ENCODE results near the gene SLC66A1.
A peak's percentile ranks its signal among the peaks of the same experiment; 100 is the strongest.

Gene SLC66A1

DNA sequence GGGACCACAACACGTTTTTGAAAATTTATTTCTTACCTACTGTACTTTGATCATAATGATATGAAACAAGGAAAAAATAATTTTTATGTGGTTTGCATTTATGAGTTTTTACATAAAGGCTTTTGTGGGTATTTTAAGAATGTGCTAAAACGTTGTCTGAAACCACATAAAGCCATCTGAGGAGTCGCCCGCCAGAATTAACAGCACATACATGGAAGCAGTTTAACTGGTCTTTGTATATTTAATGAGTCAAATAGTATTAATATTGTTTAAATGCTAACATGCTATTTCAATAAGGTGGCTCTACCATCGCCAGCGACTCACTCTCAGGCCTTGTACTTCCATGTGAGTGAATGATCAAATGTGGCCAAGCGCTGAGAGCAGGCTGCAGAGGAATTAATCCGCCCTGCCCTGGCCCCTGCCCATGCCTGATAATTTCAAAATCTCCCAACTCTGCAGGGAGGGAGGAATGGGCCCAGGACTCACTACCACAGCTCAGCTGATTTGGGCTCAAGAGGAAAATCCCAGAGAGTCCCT is 49.6 kb downstream of the SLC66A1 start:
- H2AFZ ChIP-seq (ENCODE audit: low read depth, low read length): no peak overlapping the region
- H3K27me3 ChIP-seq (ENCODE audit: control insufficient read depth in 1 of 2, insufficient read depth in 1 of 2, low read length in 2 of 2): no peaks in the 10 kb centered on the region
- no peak overlapping the region for H3K4me2 ChIP-seq (ENCODE audit: low read length, poor library complexity, severe bottlenecking)
- DNase-seq: no peak
- H4K8ac ChIP-seq (ENCODE audit: low read length): no peak overlapping the region
- H3K79me1 ChIP-seq (replicated peaks; ENCODE audit: low read length, poor library complexity, severe bottlenecking): peaks cover 54% of the 10 kb centered on the region
- H3K27ac ChIP-seq (ENCODE audit: low read length, poor library complexity, severe bottlenecking): peak overlapping the region; percentile 12
- H2BK5ac ChIP-seq (ENCODE audit: low read depth, low read length, poor library complexity, severe bottlenecking): no peak overlapping the region
- no peak overlapping the region for H3K4ac ChIP-seq (ENCODE audit: low read depth in 1 of 2, low read length in 2 of 2)
- H4K91ac ChIP-seq (ENCODE audit: low read length): no peak overlapping the region
- peaks cover 43 to 47% of the 10 kb centered on the region in 2 experiments for H3K36me3 ChIP-seq (ENCODE audit: control insufficient read depth in 1 of 2, insufficient read depth in 2 of 2, low read depth in 1 of 2, low read length in 2 of 2)
- H3K4me3 ChIP-seq (ENCODE audit: insufficient read depth in 1 of 2, low read depth in 1 of 2, low read length in 2 of 2): no peak overlapping the region
- no peak overlapping the region for H2AK5ac ChIP-seq (ENCODE audit: low read length, severe bottlenecking)
- H2BK12ac ChIP-seq (ENCODE audit: low read length in 2 of 2): no peak overlapping the region
- H2BK120ac ChIP-seq (ENCODE audit: low read depth, low read length): no peak overlapping the region
- H3K14ac ChIP-seq (ENCODE audit: low read length in 2 of 2): no peak overlapping the region
- no peak overlapping the region for H2BK15ac ChIP-seq (ENCODE audit: low read depth, poor library complexity, severe bottlenecking)
- no peak overlapping the region for H3K9ac ChIP-seq (ENCODE audit: low read length)
- peaks cover 15% of the 10 kb centered on the region for H3K4me1 ChIP-seq (ENCODE audit: control insufficient read depth, insufficient read depth, low read depth, low read length)
- H3K23ac ChIP-seq (ENCODE audit: low read length in 2 of 2): peak overlapping the region in 1 of 2 experiments; percentile 15
- H3K9me3 ChIP-seq (ENCODE audit: control insufficient read depth, low read length): no peaks in the 10 kb centered on the region
- H3K18ac ChIP-seq (ENCODE audit: low read depth in 1 of 2, low read length in 2 of 2): no peak overlapping the region
- 96% methylated on average over 7 of the region's 8 CpGs for WGBS

DNA sequence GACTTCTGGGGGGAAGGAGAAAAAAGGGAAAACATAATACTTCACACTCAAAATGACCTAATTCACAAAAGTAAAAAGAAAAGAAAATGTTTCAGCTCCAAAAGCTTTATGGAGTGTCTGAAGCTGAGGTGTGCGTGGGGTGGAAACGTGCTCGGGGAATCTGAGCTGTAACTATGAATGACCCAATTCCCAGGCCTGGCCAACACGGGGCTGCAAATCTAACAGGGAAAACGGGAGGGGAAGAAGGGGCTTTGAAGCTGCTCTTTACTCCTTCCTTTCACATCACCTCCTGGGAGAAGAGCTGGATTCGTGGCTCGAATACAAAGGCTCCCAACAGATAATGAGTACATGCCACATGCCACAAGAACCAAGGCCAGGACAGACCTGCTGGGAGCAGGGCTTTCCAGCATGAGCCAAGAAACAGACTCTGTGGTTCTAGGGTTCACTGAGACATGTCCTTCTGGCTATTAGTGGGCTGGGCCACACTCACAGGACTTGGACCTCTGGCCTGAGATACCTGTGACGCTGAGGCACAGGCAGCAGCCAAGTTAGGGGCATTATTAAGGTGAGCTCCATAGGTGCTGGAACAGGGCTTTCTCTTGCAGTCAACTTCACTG is 51.5 kb downstream of the SLC66A1 start:
- H3K27me3 ChIP-seq (ENCODE audit: control insufficient read depth in 1 of 2, insufficient read depth in 1 of 2, low read length in 2 of 2): no peaks in the 10 kb centered on the region
- H3K9ac ChIP-seq (ENCODE audit: low read length): no peak overlapping the region
- no peak overlapping the region for H3K4ac ChIP-seq (ENCODE audit: low read depth in 1 of 2, low read length in 2 of 2)
- no peak overlapping the region for H2BK12ac ChIP-seq (ENCODE audit: low read length in 2 of 2)
- H2AK5ac ChIP-seq (ENCODE audit: low read length, severe bottlenecking): no peak overlapping the region
- no peak overlapping the region for H3K14ac ChIP-seq (ENCODE audit: low read length in 2 of 2)
- no peak overlapping the region for H3K4me3 ChIP-seq (ENCODE audit: insufficient read depth in 1 of 2, low read depth in 1 of 2, low read length in 2 of 2)
- peaks cover 47 to 52% of the 10 kb centered on the region in 2 experiments for H3K36me3 ChIP-seq (ENCODE audit: control insufficient read depth in 1 of 2, insufficient read depth in 2 of 2, low read depth in 1 of 2, low read length in 2 of 2)
- H4K91ac ChIP-seq (ENCODE audit: low read length): no peak overlapping the region
- no peaks in the 10 kb centered on the region for H3K9me3 ChIP-seq (ENCODE audit: control insufficient read depth, low read length)
- H2BK120ac ChIP-seq (ENCODE audit: low read depth, low read length): no peak overlapping the region
- 88% methylated on average over 8 of the region's 8 CpGs for WGBS
- H2BK5ac ChIP-seq (ENCODE audit: low read depth, low read length, poor library complexity, severe bottlenecking): no peak overlapping the region
- no peak for DNase-seq
- H4K8ac ChIP-seq (ENCODE audit: low read length): no peak overlapping the region
- no peak overlapping the region for H2BK15ac ChIP-seq (ENCODE audit: low read depth, poor library complexity, severe bottlenecking)
- H3K79me1 ChIP-seq (replicated peaks; ENCODE audit: low read length, poor library complexity, severe bottlenecking): peaks cover 52% of the 10 kb centered on the region
- H3K23ac ChIP-seq (ENCODE audit: low read length in 2 of 2): peak overlapping the region in 1 of 2 experiments; percentile 32
- H3K27ac ChIP-seq (ENCODE audit: low read length, poor library complexity, severe bottlenecking): no peak overlapping the region
- H2AFZ ChIP-seq (ENCODE audit: low read depth, low read length): no peak overlapping the region
- peaks cover 23% of the 10 kb centered on the region for H3K4me1 ChIP-seq (ENCODE audit: control insufficient read depth, insufficient read depth, low read depth, low read length)
- H3K4me2 ChIP-seq (ENCODE audit: low read length, poor library complexity, severe bottlenecking): no peak overlapping the region
- no peak overlapping the region for H3K18ac ChIP-seq (ENCODE audit: low read depth in 1 of 2, low read length in 2 of 2)

- Histone ChIP-seq H2BK15ac (ENCODE audit: low read depth, poor library complexity, severe bottlenecking) (no peak overlapping the region), H3K4ac (ENCODE audit: low read depth in 1 of 2, low read length in 2 of 2) (no peak overlapping the region), H2AFZ (ENCODE audit: low read depth, low read length) (no peak overlapping the region), H3K23ac (ENCODE audit: low read length in 2 of 2) (no peak overlapping the region), H3K4me3 (ENCODE audit: insufficient read depth in 1 of 2, low read depth in 1 of 2, low read length in 2 of 2) (no peak overlapping the region), H2BK12ac (ENCODE audit: low read length in 2 of 2) (no peak overlapping the region), H4K91ac (ENCODE audit: low read length) (no peak overlapping the region), H4K8ac (ENCODE audit: low read length) (no peak overlapping the region), H3K4me2 (ENCODE audit: low read length, poor library complexity, severe bottlenecking) (no peak overlapping the region), H3K9ac (ENCODE audit: low read length) (no peak overlapping the region), H3K14ac (ENCODE audit: low read length in 2 of 2) (no peak overlapping the region), H3K36me3 (ENCODE audit: control insufficient read depth in 1 of 2, insufficient read depth in 2 of 2, low read depth in 1 of 2, low read length in 2 of 2) (peaks cover 43 to 58% of the 10 kb centered on the region in 2 experiments), H3K18ac (ENCODE audit: low read depth in 1 of 2, low read length in 2 of 2) (no peak overlapping the region), H3K9me3 (ENCODE audit: control insufficient read depth, low read length) (no peaks in the 10 kb centered on the region), H2BK5ac (ENCODE audit: low read depth, low read length, poor library complexity, severe bottlenecking) (no peak overlapping the region), H3K4me1 (ENCODE audit: control insufficient read depth, insufficient read depth, low read depth, low read length) (peaks cover 17% of the 10 kb centered on the region), H3K27me3 (ENCODE audit: control insufficient read depth in 1 of 2, insufficient read depth in 1 of 2, low read length in 2 of 2) (no peaks in the 10 kb centered on the region), H2BK120ac (ENCODE audit: low read depth, low read length) (no peak overlapping the region), H3K27ac (ENCODE audit: low read length, poor library complexity, severe bottlenecking) (no peak overlapping the region), H3K79me1 (replicated peaks; ENCODE audit: low read length, poor library complexity, severe bottlenecking) (peaks cover 56% of the 10 kb centered on the region), H2AK5ac (ENCODE audit: low read length, severe bottlenecking) (no peak overlapping the region)
- DNase-seq: no peak
- 95% methylated on average over 10 of the region's 10 CpGs for WGBS
Observed at GRCh38 chr1:19365721-19366120, 53.6 kb downstream of the SLC66A1 start.

GRCh38 chr1:19366599-19367536 is 54.7 kb downstream of the SLC66A1 start:
- no peak overlapping the region for H3K9ac ChIP-seq (ENCODE audit: low read length)
- H4K91ac ChIP-seq (ENCODE audit: low read length): no peak overlapping the region
- H3K27ac ChIP-seq (ENCODE audit: low read length, poor library complexity, severe bottlenecking): no peak overlapping the region
- no peaks in the 10 kb centered on the region for H3K9me3 ChIP-seq (ENCODE audit: control insufficient read depth, low read length)
- peaks cover 64% of the 10 kb centered on the region for H3K79me1 ChIP-seq (replicated peaks; ENCODE audit: low read length, poor library complexity, severe bottlenecking)
- H2AK5ac ChIP-seq (ENCODE audit: low read length, severe bottlenecking): no peak overlapping the region
- no peaks in the 10 kb centered on the region for H3K27me3 ChIP-seq (ENCODE audit: control insufficient read depth in 1 of 2, insufficient read depth in 1 of 2, low read length in 2 of 2)
- no peak overlapping the region for H3K14ac ChIP-seq (ENCODE audit: low read length in 2 of 2)
- H3K4me1 ChIP-seq (ENCODE audit: control insufficient read depth, insufficient read depth, low read depth, low read length): peaks cover 13% of the 10 kb centered on the region
- no peak for DNase-seq
- H4K8ac ChIP-seq (ENCODE audit: low read length): no peak overlapping the region
- H2BK15ac ChIP-seq (ENCODE audit: low read depth, poor library complexity, severe bottlenecking): no peak overlapping the region
- H2BK5ac ChIP-seq (ENCODE audit: low read depth, low read length, poor library complexity, severe bottlenecking): no peak overlapping the region
- peak overlapping the region in 1 of 2 experiments; percentile 74 for H3K23ac ChIP-seq (ENCODE audit: low read length in 2 of 2)
- no peak overlapping the region for H3K4me2 ChIP-seq (ENCODE audit: low read length, poor library complexity, severe bottlenecking)
- WGBS: 98% methylated on average over 18 of the region's 18 CpGs
- H3K4me3 ChIP-seq (ENCODE audit: insufficient read depth in 1 of 2, low read depth in 1 of 2, low read length in 2 of 2): no peak overlapping the region
- no peak overlapping the region for H2BK120ac ChIP-seq (ENCODE audit: low read depth, low read length)
- no peak overlapping the region for H3K18ac ChIP-seq (ENCODE audit: low read depth in 1 of 2, low read length in 2 of 2)
- no peak overlapping the region for H2AFZ ChIP-seq (ENCODE audit: low read depth, low read length)
- no peak overlapping the region for H2BK12ac ChIP-seq (ENCODE audit: low read length in 2 of 2)
- peaks cover 53 to 70% of the 10 kb centered on the region in 2 experiments for H3K36me3 ChIP-seq (ENCODE audit: control insufficient read depth in 1 of 2, insufficient read depth in 2 of 2, low read depth in 1 of 2, low read length in 2 of 2)
- H3K4ac ChIP-seq (ENCODE audit: low read depth in 1 of 2, low read length in 2 of 2): no peak overlapping the region

Data from mesenchymal stem cell (in vitro differentiated cells and primary cell).